Measurements from ENCODE around the gene TACC3. TPM values are rescaled to one million over a fixed set of nuclear protein-coding genes. Genes with fewer than 3 reads are reported as not detected.

Gene TACC3
- polyA plus RNA-seq, 12 donors: 15.3 to 43.5 (median 26.6) TPM; not detected in 1

- DNase-seq: no peak
Observed at GRCh38 chr4:1787411-1788077, 66.2 kb downstream of the TACC3 start.

DNA sequence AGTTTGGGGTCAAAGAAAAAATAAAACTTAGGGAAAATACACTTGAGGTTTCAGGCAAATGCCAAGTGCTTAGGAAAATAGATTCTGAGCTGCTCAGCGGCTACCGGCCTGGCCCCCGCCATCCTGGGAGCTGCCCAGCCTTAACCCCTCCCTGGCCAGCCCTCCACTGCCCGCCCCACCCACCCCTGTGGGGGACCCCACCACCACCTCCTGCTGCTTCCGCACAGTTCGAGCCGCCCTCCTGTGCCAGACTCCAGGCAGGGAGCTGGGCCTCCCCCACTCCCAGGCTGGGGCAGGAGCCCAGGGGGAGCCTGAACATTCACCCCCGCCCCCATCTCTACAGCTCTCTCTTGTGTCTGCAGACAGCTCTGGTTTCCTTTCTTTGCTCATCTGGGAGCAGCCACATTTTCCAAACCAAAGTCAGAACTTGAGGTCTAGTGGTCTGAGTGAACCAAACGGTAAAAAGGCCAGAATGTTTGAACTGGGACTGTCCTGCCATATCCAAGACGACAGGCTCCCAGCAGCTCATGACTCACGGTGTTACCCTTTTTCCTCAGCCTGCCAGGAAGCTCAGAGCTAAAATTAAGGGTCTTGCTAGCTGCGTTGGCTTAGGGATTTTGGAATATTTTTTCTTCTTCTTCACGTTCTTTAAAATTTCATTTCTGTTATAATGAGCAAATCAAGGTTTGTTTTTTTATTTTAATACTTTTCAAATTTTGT, 67.1 kb downstream of the TACC3 start:
- DNase-seq: no peak

DNA sequence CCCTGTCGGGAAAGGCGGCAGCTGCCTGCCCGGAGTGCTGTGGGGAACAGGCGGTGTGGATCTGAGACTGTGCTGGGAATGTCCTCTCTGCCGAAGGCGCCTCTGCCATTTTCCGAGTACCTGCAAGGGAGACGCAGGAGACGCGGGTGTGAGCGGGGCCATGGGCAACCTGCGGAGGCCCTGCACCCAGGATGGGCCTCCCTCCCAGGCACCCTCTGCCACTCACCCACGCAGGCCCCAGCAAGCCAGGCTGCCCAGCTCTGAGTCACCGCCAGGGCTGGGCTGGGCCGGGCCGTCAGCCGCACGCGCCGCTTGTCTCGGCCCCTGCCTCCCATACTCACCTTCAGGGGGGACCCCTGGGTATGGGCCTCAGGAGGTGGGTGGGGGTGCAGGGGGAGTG, 68.2 kb downstream of the TACC3 start:
- no peak for DNase-seq

DNA sequence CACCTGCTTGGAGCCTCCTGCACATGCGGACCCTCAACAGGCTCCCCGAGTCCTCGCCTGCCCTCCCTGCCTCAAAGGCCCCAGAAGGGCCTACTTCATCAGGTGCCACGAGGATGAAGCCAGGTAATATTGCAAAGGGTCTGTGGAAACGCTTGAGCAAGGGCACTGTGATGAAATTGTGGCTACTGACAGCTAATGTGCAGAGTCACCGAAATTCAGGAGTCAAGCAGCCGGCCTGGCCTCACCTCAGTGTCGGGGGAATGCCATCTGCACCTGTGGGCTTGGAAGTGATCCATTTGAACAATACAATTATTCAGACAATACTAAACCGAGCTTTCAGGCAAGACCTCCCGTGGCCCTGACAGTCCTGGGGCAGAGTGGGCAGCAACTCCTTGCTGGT, 68.7 kb downstream of the TACC3 start:
- DNase-seq: no peak

GRCh38 chr4:1792158-1792831, 71.0 kb downstream of the TACC3 start:
- DNase-seq: no peak

GRCh38 chr4:1792832-1793495, 71.6 kb downstream of the TACC3 start, which contains the start of gene FGFR3:
Gene FGFR3 (plus strand): TSS chr4:1793293. CDS start chr4:1793935, 642 bp downstream.
- DNase-seq: no peak

- DNase-seq: no peak
Observed at GRCh38 chr4:1793496-1793840, 72.1 kb downstream of the TACC3 start.

- no peak for DNase-seq
Observed at GRCh38 chr4:1793940-1794808, 72.9 kb downstream of the TACC3 start.

Other genes starting within 250 kb of the TACC3 start
- 1 to 10 TPM in 9 of 12 donors, under 1 TPM in 1, not detected in 2; 0.72 to 1.7 (median 1.3) TPM for gene FAM53A, start 37.2 kb upstream of the TACC3 start, polyA plus RNA-seq (ENCODE audit: insufficient read length in 12 of 12)
- gene SLBP, start 9.2 kb upstream of the TACC3 start, polyA plus RNA-seq (ENCODE audit: insufficient read length in 12 of 12): 10 to 100 TPM in 11 of 12 donors, not detected in 1; 32.0 to 57.2 (median 38.6) TPM
- gene TMEM129, start 198 bp upstream of the TACC3 start, polyA plus RNA-seq (ENCODE audit: insufficient read length in 12 of 12): 10 to 100 TPM in 11 of 12 donors, not detected in 1; 15.8 to 22.6 (median 20.4) TPM
- 10 to 100 TPM in 4 of 12 donors, 1 to 10 TPM in 4, under 1 TPM in 3, not detected in 1; 0.92 to 62.4 (median 1.6) TPM for gene FGFR3, start 71.8 kb downstream of the TACC3 start, polyA plus RNA-seq (ENCODE audit: insufficient read length in 12 of 12)
- gene LETM1, start 134.6 kb downstream of the TACC3 start, polyA plus RNA-seq (ENCODE audit: insufficient read length in 12 of 12): 10 to 100 TPM in 11 of 12 donors, not detected in 1; 10.6 to 22.3 (median 14.2) TPM
- 10 to 100 TPM in 11 of 12 donors, not detected in 1; 40.2 to 69.7 (median 52.1) TPM for gene NSD2, start 149.9 kb downstream of the TACC3 start, polyA plus RNA-seq (ENCODE audit: insufficient read length in 12 of 12)

Data from muscle of arm (tissue), 12 donors.